MM.1S (cell line): Measurements from ENCODE around the gene DAAM1.

ENCODE experiments used
- DNase-seq: peaks from one replicate; pipeline ENCODE4 v3.0.0-alpha.2; 2015
- H2AFZ ChIP-seq: fragments of 300-600 bp; sonication (generic); 2 replicates; pipeline ENCODE4 v1.6.0; 2016; ENCODE audit warnings: antibody characterized with exemption, low read length
- H3F3A ChIP-seq: fragments of 300-600 bp; sonication (generic); 2 replicates; pipeline ENCODE4 v1.6.1; 2016; ENCODE audit warnings: mild to moderate bottlenecking, antibody characterized with exemption, low read length, moderate library complexity, mixed read lengths; ENCODE audit not compliant: insufficient read depth
- H3K27ac ChIP-seq: fragments of 300-600 bp; sonication (generic); 2 replicates; pipeline ENCODE4 v1.5.1; 2016; ENCODE audit warnings: mild to moderate bottlenecking, low read length
- H3K27me3 ChIP-seq: fragments of 300-600 bp; sonication (generic); replicated peaks from 2 replicates; pipeline ENCODE4 v1.6.0; 2016; ENCODE audit warnings: low read length; ENCODE audit not compliant: insufficient read depth
- H3K36me3 ChIP-seq: fragments of 300-600 bp; sonication (generic); replicated peaks from 2 replicates; pipeline ENCODE4 v1.6.1; 2016; ENCODE audit warnings: mild to moderate bottlenecking, low read length, mixed read lengths; ENCODE audit not compliant: insufficient read depth
- H3K4me1 ChIP-seq: fragments of 300-600 bp; sonication (generic); 2 replicates; pipeline ENCODE4 v1.6.1; 2016; ENCODE audit warnings: low read length, mixed read lengths
- H3K4me2 ChIP-seq: fragments of 300-600 bp; sonication (generic); 2 replicates; pipeline ENCODE4 v1.6.0; 2016; ENCODE audit warnings: low read depth, low read length
- H3K4me3 ChIP-seq: fragments of 300-600 bp; sonication (generic); 2 replicates; pipeline ENCODE4 v1.5.1; 2016; ENCODE audit warnings: low read length, mixed read lengths
- H3K79me2 ChIP-seq: fragments of 300-600 bp; sonication (generic); 2 replicates; pipeline ENCODE4 v1.6.1; 2016; ENCODE audit warnings: mixed run types, low read length, mixed read lengths
- H3K9ac ChIP-seq: fragments of 300-600 bp; sonication (generic); 2 replicates; pipeline ENCODE4 v1.6.1; 2016; ENCODE audit warnings: low read length, mixed read lengths
- H3K9me2 ChIP-seq: fragments of 300-600 bp; sonication (generic); replicated peaks from 2 replicates; pipeline ENCODE4 v1.6.1; 2016; ENCODE audit warnings: mild to moderate bottlenecking, low read length, mixed read lengths; ENCODE audit not compliant: insufficient read depth
- H3K9me3 ChIP-seq: fragments of 300-600 bp; sonication (generic); replicated peaks from 2 replicates; pipeline ENCODE4 v1.6.1; 2016; ENCODE audit warnings: mild to moderate bottlenecking, low read length, mixed read lengths; ENCODE audit not compliant: insufficient read depth
- H4K20me1 ChIP-seq: fragments of 300-600 bp; sonication (generic); 2 replicates; pipeline ENCODE4 v1.6.1; 2016; ENCODE audit warnings: mild to moderate bottlenecking, low read length, moderate library complexity, mixed read lengths; ENCODE audit not compliant: insufficient read depth
- CTCF ChIP-seq: fragments of 300-600 bp; sonication (generic); IDR thresholded peaks from 2 replicates; pipeline ENCODE4 v1.5.1; 2016; ENCODE audit warnings: antibody characterized with exemption, low read length, mixed read lengths
- EZH2 ChIP-seq: fragments of 300-600 bp; sonication (generic); optimal IDR thresholded peaks from 2 replicates; pipeline ENCODE3; 2017; ENCODE audit warnings: low read depth, mild to moderate bottlenecking, antibody characterized with exemption, low read length, mixed read lengths
- EZH2phosphoT487 ChIP-seq: fragments of 300-600 bp; sonication (generic); IDR thresholded peaks from 2 replicates; pipeline ENCODE4 v1.6.1; 2018; ENCODE audit warnings: antibody characterized with exemption, low read length

The DAAM1 gene

GRCh38 chr14:59228421-59228820, 40.0 kb downstream of the DAAM1 start:
- H3K4me3 ChIP-seq: no peak overlapping the region
- no peak overlapping the region for H3K4me2 ChIP-seq
- H3K27me3 ChIP-seq: no peaks in the 10 kb centered on the region
- H4K20me1 ChIP-seq: no peaks in the 10 kb centered on the region
- H3K9me3 ChIP-seq: no peaks in the 10 kb centered on the region
- H3F3A ChIP-seq: no peaks in the 10 kb centered on the region
- no peaks in the 10 kb centered on the region for H3K4me1 ChIP-seq
- H2AFZ ChIP-seq: no peak overlapping the region
- H3K36me3 ChIP-seq: no peaks in the 10 kb centered on the region
- no peak overlapping the region for H3K9ac ChIP-seq
- H3K9me2 ChIP-seq: no peaks in the 10 kb centered on the region
- no peak overlapping the region for H3K27ac ChIP-seq
- TF ChIP-seq CTCF: no peak
- no peak for TF ChIP-seq EZH2
- no peak for TF ChIP-seq EZH2phosphoT487
- no peak for DNase-seq
- H3K79me2 ChIP-seq: no peaks in the 10 kb centered on the region

GRCh38 chr14:59229653-59230406, 41.4 kb downstream of the DAAM1 start:
- no peak for DNase-seq
- H3K27me3 ChIP-seq: no peaks in the 10 kb centered on the region
- H3K9me2 ChIP-seq: no peaks in the 10 kb centered on the region
- no peak overlapping the region for H3K27ac ChIP-seq
- H3K36me3 ChIP-seq: no peaks in the 10 kb centered on the region
- H3F3A ChIP-seq: no peaks in the 10 kb centered on the region
- no peak overlapping the region for H2AFZ ChIP-seq
- no peaks in the 10 kb centered on the region for H3K9me3 ChIP-seq
- H3K4me1 ChIP-seq: no peaks in the 10 kb centered on the region
- no peak overlapping the region for H3K9ac ChIP-seq
- H3K79me2 ChIP-seq: no peaks in the 10 kb centered on the region
- H3K4me2 ChIP-seq: no peak overlapping the region
- no peak overlapping the region for H3K4me3 ChIP-seq
- no peak for TF ChIP-seq CTCF
- TF ChIP-seq EZH2: no peak
- no peak for TF ChIP-seq EZH2phosphoT487
- no peaks in the 10 kb centered on the region for H4K20me1 ChIP-seq

GRCh38 chr14:59236195-59236594, 47.7 kb downstream of the DAAM1 start:
- Histone ChIP-seq H3K4me3 (no peak overlapping the region), H3K9me3 (no peaks in the 10 kb centered on the region), H3K4me2 (no peak overlapping the region), H3K36me3 (no peaks in the 10 kb centered on the region), H3K79me2 (no peaks in the 10 kb centered on the region), H3K4me1 (no peaks in the 10 kb centered on the region), H4K20me1 (no peaks in the 10 kb centered on the region), H3K9me2 (no peaks in the 10 kb centered on the region), H3K27me3 (no peaks in the 10 kb centered on the region), H3K27ac (no peak overlapping the region), H3K9ac (no peak overlapping the region), H2AFZ (no peak overlapping the region), H3F3A (no peaks in the 10 kb centered on the region)
- DNase-seq: no peak
- TF ChIP-seq CTCF: no peak
